HG02571 (cell line): Measurements from ENCODE around the gene LLCFC1.

ENCODE experiments used
- ATAC-seq: cut with Tn5 transposase; IDR thresholded peaks from one replicate; pipeline ENCODE4 v1.9.1; 2021; ENCODE audit warnings: mild to moderate bottlenecking, moderate library complexity; ENCODE audit not compliant: unreplicated experiment

The LLCFC1 gene

DNA sequence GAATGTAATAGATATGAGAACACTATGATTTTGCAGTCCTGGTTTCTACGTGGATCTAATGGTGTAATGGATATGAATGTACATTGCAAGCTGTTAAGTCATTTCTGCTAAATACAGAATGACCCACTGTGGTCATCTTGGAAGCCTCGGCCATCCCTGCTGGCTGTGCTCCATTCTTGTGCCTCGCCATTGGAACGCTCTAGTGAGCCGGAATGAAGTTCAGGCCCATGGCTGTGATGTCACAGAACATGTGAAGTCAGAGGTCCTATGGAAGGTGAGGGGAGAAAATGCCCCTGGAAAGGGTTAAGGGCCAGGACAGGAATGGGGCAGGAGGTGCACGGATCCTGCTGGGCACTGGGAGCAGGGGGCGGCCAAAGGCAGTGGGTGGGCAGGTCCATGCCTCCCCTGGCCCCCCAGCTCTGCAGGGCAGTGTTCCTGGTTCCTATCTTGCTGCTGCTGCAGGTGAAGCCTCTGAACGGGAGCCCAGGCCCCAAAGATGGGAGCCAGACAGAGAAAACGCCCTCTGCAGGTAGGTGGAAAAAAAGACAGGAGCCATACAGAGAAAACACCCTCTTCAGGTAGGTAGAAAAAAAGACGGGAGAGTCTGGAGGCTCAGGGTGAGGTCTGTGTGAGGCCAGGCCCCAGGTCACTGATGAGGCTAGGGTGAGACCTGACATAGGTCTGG lies at the start of gene LLCFC1:
Gene LLCFC1, plus strand, starts transcription at position 259 of the 685 bp plus-strand sequence. Its CDS starts 138 bp downstream, at position 397.
- ATAC-seq = no peak

DNA sequence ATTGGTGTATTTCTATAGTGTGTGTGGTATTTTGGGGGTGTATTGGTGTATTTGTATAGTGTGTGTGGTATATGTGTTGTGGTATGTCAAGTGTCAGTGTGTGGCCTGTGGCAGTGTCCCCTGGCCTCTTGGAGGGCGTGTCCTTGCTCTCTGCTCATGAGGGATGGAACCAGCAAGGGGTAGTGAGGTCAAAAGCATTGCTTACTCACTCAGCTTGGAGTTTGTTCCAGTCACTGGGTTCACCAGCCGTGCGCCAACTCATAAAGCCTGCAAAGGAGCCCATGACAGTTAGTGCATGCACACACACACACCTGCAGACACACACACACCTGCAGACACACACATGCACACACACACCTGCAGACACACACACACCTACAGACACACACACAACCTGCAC lies 49.5 kb upstream of the LLCFC1 start:
- no peak for ATAC-seq

DNA sequence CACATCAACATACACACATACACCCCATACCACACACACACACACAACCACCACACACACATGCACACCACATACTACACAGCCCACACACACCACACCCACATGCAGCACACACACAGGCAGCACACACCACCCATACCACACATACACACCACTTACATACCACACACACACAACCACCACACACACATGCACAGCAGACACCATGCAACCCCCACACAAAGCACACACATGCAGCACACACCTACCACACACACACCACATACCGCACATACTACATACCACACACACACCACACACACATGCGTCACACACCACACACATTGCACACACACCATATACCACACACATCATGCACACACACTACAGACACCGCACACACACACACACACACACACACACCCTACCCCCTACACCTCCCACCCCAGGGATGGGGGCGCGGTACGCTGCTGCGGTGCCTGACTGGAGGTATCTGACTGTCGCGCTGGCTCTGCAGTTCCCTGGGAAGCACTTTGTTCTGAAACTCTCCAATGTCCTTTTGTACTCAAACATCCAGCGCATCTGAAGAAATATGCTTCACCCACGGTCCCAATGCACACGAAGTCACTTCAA lies 48.3 kb upstream of the LLCFC1 start:
- no peak for ATAC-seq

DNA sequence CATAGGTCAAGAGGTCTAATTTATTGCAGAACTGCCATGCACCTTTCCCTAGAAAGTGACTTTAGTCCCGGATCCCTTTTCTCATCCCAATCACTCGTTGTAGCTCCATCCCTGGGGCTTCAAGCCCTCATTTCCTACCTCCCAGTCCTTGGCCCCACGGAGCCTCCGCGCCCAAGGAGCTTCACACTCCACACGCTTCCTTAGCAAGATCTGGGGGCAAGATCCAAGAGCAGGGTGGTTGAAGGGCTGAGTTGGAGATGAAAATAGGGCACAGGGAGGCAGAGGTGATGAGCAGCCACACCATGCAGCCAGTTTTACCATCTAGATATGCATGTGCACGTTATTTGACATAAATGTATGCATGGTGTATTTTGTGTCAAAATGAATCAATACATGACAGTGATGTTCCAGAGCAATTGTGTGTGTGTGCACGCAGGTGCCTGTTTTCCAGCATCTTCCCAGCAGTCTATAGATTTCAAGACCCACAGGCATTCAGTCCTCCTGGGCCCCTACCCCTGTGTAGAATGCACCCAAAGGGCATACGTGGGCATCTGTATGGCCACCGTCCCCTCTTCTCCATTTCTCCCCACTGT lies 47.7 kb upstream of the LLCFC1 start:
- no peak for ATAC-seq

DNA sequence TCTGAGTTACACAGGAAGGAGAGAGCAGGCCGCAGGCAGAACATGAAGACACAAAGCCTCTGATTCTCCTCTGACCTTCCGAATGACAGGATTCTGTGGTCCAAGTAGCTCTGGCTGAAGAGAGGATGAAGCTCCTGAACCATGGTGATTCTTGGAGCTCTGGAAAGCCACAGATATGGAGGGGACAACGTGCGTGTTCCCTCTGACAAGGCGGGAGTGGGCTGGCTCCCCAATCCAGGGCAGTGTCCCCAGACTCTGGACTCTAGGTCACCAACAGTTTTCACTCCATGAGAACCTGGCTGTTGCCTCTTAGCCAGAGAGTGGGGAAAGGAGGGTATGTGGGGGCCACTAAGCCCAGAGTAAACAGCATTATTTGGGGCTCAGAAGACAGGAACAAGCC lies 46.3 kb upstream of the LLCFC1 start:
- no peak for ATAC-seq

DNA sequence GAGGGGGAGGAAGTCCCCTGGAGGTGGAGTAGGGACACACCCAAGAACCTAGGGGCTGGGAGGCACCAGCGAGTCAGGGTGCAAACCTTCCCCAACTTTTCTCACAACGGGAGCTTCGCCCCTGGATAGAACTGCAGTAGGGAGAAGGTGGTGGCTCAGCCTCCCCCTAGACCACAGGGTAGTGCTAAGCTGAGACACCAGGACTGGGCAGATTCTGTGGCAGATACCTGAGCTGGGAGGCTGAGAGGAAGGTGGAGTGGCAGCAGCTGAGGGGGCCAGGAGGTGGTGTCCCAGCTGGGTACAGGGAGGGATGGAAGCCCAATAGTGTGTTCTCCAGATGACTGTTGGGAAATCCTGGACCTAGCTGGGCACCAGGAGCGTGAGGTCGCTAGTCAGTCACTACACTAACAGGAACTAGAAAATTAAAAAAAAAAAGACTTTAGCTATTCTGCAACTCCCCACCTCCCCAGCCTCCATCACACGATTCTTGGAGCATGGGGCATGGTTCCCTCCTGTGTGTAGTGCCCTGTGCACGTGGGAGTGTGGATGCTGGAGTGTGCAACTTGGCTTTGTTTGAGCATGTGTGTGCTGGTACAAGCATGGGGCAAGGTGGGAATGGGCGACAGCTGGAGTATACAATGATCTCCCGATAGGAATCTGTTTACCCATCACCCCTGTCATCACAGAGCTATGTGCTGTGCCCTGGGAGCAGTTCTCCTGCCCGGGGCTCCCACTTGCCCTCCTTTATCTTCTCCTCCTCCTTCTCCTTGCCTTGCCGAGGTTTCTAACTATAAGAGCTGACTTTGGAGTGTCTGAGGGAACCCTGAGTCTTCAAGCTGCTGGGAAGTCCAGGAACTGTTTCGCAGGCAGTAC lies 44.9 kb upstream of the LLCFC1 start:
- ATAC-seq = no peak

DNA sequence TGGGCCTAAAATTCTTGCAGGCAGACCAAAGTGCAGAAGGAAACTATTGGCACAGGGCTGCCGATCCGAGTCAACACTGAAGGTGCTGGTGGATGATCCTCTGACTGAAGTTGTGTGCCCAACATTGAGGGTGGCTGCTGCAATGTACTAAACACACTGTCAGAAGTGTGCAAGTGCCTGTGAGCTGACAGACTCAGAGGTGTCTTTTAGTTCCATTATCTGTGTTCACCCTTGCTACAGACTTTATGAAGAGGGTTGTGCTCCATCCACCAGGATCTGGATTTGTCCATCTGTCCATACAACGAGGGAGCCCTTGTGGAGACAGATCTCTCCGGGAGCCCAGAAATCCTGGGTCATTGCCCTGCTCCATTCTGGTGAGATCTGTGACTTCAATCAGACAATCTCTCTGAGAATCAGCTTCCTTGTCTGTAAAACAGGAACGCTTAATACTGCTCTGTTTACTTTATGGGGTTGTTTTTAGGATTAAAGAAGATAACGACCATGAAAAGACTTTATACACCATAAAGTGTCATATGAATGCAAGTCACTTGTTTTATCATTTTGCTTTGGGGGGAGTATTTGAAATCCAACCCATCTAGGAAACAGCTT lies 44.2 kb upstream of the LLCFC1 start:
- ATAC-seq = no peak

DNA sequence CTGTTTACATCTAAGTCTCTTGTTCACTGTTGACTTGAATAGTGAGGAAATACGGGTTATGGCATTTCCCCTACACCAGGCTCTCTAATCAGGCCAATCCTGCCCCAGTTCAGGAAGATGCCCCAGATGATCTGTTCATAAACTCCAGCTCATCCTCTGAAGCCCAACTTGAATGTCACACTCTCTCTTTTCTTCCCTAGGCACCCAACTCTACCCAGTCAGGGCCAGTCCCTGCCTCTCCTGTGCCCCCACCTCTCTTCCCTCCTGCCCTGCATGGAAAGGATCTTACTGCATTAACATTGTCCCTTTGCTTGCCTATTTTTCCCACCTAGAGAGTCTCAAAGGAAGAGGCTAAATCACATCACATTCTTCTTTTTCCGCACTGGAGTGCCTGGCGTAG lies 43.1 kb upstream of the LLCFC1 start:
- ATAC-seq = no peak

DNA sequence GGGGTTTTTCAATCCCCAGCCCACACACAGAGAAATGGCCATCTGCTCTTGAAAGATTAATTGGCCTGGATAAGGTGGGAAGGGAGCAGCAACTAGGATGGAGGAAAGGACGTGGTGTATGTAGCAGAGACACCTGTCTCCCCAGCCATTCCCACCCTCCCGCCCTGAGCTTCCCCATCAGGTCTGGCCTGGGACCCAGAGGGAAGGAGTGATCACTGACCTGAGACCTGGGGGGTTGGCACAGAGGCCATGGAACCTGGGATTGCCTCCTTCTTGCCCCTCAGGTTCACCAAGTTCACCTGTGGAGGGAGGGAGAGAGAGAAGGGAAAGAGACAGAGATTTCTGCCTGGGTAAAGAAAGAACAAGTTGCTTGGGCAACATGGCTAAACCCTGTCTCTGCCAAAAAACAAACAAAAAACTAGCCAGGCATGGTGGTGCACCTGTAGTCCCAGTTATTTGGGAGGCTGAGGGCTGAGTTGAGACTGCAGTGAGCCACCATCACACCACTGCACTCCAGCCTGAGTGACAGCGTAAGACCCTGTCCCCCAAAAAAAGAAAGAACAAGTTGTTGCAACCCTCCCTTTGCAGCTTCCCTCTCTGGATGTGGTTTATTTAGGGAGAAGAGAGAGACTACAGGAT lies 42.4 kb upstream of the LLCFC1 start:
- ATAC-seq = no peak

DNA sequence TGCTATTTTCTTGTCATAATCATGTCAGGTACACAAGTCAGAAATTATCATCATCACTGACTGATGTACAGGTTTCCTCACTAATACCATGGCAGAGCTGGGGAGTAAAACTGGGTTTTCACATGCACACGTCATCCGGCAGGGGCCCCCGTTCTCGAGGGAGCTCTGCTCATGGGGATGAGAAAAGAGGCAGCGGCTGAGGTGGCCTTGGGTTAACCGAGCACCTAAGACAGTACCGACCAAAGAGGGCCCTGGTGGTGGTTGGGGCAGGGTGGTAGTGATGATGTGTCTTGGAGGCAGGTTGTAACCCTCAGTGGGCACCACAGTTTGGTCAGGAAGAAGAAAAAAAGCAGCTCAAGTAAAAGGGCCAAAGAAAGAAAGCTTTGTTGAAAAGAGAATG lies 41.6 kb upstream of the LLCFC1 start:
- no peak for ATAC-seq

DNA sequence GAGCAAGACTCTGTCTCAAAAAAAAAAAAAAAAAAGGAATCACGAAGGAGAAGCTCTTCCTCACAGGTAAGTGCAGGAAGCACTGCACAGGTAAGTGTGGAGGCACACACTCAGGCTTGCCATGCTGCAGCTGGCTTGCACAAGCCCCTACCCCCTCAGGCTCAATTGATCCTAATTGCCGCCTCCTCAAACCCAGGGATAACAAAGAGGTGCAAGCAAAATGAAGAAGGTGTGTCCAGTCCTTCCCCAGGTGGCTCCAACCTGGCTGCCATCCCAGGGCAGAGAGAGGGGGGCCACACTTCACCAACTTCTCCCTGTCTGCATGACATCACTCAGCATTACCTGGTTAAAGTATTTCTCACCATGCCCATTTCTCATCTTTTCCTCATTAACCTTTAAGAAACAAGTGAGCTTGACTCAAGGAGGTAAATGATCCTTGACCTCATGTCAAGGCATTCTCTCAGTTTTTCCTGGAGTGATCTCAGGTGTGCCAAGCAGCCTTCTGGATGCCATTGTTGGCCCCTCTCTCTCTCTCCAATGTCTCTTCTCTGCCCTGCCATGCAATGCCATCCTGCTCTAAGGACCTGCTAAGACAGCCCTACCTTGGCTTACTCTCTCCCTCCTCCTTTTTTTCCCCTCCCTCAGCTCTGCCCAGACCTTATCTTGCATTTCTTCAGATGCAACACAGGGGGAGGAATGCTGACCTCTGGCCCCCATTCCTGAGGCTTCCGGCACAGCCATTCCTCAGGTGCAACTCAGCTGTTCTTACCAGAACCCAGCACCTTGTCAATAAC lies 40.7 kb upstream of the LLCFC1 start:
- no peak for ATAC-seq

DNA sequence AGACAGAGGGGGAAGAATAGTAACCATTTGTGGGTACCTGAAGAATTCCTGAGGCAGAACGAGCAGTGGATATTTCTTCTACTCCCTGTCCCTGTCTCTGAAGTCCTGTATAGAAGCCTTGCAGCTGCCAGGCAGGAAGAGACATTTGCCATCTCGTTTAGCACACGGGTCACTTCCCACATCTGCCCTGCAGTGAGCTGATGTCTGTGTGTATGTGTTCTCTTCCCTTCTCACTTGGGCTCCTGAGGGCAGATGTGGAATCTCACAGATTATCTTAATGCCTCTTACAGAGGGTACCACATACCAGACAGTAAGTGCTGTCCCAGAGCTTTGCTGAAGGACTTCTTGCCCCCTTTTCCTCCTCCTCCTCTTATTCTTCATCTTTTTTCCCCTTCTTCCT lies 39.6 kb upstream of the LLCFC1 start:
- no peak for ATAC-seq

DNA sequence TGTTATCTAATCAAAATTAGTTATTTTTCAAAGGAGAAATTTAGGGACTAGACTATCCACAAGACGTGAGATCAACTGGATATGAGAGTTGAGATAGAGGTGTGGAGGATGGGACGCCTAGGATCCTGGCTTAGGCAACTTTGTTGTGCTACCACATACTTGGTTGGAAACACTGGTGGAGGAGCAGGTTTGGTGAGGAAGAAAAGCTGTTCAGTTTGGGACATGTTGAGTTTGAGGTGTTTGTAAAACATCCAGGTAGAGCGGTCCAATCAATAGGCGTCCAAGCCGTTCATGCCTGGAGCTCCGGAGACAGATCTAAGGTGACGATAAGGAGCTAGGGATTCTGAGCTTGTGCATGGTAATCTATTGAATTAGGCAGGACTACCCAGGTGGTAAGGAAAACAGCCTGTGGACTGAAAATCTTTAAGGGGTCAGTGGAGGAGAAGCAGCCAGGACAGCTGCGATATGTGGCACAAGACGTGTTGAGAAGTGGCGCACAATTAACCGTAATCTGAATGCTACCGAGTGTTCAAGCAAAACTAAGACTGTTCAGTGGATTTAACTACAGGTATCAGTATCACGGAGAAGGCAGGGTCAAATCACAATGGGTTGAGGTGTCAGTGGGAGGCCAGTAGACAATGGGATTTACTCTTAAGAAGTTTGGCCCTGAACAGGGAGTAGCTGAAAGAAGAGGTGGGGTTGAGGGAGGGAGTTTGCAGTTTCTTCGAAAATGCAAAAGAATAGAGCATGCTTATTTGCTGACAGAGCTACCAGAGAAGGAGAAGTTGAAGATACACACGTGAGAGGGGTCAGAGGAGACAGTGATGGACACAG lies 37.6 kb upstream of the LLCFC1 start:
- ATAC-seq = no peak

DNA sequence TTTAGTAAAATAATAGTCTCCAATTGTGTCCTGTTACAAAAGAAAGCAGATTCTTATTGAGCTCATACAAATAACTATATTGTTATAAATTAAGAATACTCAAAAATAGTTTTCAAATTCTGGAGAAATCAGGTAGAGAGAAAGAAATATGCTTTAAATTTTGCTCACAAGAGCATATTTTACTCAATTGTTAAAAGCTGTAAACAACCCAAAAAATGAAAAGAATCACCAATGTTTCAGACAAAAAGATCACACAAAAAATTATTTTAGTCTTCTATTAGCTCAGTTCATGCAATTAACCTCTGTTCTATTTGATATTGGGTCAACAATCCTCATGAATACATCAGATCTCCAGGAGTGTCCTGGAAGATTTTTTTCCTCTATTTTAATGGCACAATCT lies 35.2 kb upstream of the LLCFC1 start:
- ATAC-seq = no peak

DNA sequence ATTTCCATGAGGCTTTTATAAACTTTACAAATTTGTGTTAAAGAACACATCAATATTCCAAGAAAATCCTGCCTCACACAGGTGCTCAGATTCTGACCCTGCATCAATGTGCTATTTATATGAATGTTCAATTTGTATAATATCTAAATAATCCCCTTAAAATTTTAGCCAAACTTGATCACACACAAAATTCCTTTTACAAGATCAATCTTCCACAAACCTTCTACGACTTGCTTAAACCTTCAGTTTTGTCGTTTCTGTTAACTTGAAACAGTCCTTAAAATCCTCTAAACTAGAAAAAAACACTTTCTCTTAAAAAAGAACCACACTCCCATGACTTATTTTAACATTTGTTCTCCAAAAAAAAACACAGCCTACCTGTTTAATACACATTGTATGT lies 33.5 kb upstream of the LLCFC1 start:
- ATAC-seq = no peak

DNA sequence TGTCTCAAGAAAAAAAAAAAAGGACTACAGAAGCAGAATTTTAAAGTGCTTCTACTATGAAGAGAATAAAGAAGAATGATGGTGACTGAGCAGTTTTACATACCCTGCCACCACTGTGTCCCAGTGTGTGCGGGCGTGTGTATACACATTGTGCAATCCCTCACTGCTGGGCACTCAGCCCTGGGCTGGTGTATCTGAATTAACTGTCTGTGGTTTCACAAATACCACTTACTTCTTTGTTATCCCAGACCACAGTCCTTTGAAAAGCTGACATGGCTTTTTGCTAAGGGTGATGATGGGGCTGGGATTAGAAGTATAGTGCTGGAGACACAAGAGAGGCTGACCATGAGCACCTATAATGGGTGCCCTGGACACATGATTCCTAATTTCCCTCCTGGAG lies 32.6 kb upstream of the LLCFC1 start:
- no peak for ATAC-seq

DNA sequence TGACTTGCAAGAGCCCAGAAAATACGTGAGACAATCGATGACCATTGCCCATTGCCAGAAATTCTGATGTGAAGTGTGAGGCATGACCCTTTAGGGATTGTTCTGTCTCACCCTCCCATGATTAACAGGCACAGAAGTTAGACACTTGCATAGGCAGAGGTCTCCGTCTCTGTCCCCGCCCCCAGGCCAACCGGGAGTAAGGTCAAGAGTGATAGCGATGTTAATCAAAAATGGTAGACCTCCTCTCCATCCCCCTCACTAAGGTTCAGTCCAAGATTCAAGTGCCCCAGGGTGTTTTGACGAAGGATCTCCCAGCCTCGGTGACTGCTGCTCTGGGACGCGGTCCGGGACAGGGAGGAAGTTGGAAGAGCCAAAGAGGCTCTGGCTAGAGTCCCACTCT lies 31.0 kb upstream of the LLCFC1 start:
- no peak for ATAC-seq

DNA sequence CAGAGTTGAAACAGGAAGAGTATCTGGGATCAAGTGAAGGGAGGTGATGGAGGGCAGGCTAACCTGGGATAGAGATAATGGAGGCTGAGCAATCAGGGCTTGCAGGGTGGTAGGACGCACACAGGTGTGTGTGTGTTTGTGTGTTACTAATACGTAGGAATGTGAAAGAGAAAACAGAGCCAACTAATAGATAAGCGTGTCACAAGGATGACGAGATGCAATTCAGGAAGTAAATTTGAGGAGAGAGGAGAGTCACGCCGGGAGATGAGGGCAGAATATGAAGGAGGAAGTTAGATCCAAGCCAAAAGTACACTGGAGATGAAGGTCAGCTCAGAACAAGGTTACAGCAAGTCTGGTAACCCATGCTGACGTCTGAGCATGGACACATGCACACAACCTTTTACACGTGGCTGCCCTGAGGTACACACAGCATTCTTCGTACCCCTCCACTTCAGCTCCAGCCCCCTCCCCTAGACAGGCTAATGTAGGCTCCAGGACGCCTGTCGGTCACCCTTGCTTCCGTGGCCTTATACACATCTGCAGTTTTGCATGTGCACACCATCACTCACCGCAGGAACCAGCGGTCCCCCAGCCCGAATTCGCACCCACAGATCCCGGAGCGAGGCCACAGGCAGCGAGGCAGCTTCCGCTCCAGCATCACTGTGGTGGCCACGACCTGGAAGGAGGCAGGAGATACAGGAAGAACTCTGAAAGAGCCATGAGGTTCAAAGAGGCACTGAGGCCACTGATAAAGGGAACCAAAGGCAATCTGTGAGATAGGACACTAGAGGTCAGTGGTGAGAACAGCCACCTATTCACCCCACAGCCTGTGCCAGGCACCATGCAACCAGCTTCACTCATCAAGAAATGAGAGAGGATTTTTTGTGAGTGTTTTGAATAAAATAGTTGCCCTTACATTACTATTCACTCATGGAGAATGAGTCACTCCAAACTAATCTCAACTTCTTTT lies 30.1 kb upstream of the LLCFC1 start:
- ATAC-seq = no peak
